ENCODE measurements around the gene PIGA. TPM values are rescaled to one million over a fixed set of nuclear protein-coding genes. Genes with fewer than 3 reads are reported as not detected.

PIGA gene
- total and polyA plus RNA-seq, 9 of the 15 experiments (the other 6 are each of a cell fraction or from before 2014, with no cell fraction given): 14.8 to 36.9 (median 23.5) TPM

DNA sequence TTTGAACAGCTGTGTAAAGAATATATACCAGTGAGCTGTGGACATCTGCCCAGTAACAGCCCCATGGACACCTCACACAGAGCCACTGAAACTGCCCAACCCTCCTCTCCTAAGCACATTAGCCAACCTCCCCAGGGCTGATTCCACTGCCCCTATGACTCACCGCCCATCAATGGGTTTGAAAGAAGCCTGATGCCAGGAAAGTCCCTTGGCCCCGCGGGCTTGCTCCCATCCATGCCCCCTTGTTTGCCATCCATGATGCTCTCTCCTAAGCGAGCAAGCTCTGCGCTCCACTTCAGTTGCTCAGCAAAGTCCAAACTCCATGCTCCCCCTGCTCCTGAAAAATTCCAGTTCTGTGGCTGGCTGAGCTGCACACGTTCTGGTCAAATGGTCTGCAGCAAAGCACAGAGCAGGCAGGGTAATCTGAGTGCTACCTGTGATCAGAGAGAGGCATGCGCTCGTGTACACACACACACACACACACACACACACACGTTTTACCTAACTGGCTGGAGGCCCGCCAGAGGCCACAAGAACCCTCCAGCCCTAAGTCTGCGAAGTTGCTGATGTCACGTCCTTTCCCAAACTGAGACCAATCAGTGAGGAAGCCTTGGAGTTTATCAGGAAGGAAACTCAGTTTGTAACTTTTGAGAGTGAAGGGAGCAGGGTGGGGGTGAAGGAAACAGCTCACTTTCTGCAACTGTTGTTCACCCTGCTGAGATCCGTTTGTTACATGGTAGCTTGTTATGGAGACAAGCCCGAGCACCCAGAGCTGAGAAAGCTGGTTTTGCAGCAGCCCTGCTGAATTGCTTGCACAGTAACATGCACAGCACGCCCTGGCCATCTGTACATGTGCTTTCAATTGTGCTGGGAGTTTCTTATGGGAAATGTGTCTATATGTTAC, 65.5 kb downstream of the PIGA start, which contains the start of gene ASB9:
Gene ASB9, minus strand, starts transcription at position 466 of the 904 bp plus-strand sequence. Its CDS starts 209 bp downstream, at position 257.
- peak within 1 kb of the TSS; percentile 55; the same call in 1 of the 2 replicates for H3K4me2 ChIP-seq (ENCODE audit: insufficient read depth, low read length)
- H3K4me1 ChIP-seq (replicated peaks in 1 of 2; ENCODE audit: control insufficient read depth in 2 of 2, insufficient read depth in 2 of 2, low read length in 2 of 2): peaks cover 0 to 2% of the 10 kb centered on the region in 2 experiments; a peak in 2 of 5 replicates
- H3K9me1 ChIP-seq (ENCODE audit: control insufficient read depth, insufficient read depth, low read length): no peaks in the 10 kb centered on the region
- ATAC-seq (peak; percentile 69), DNase-seq (ENCODE audit: extremely low read depth in 1 of 4, low spot score in 3 of 4) (peak in 1 of 4 experiments; percentile 52), FAIRE-seq (no peak)
- POLR2A ChIA-PET: no interaction called here
- no peaks in the 10 kb centered on the region for H4K20me1 ChIP-seq (replicated peaks; ENCODE audit: control insufficient read depth, insufficient read depth, low read length)
- H2AFZ ChIP-seq (ENCODE audit: low read depth, low read length): peak within 1 kb of the TSS; percentile 69
- WGBS (ENCODE audit: insufficient coverage, low coverage, missing lambda C conversion rate): 5% methylated on average over 11 of the region's 15 CpGs
- intact Hi-C loops (cut with micrococcal nuclease) (no loop called here), in situ Hi-C loops (cut with MboI) (no loop called here)
- TF ChIP-seq, protein P1, sequence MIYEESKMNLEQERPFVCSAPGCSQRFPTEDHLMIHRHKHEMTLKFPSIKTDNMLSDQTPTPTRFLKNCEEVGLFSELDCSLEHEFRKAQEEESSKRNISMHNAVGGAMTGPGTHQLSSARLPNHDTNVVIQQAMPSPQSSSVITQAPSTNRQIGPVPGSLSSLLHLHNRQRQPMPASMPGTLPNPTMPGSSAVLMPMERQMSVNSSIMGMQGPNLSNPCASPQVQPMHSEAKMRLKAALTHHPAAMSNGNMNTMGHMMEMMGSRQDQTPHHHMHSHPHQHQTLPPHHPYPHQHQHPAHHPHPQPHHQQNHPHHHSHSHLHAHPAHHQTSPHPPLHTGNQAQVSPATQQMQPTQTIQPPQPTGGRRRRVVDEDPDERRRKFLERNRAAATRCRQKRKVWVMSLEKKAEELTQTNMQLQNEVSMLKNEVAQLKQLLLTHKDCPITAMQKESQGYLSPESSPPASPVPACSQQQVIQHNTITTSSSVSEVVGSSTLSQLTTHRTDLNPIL (CRISPR knock-in tag; IDR thresholded peaks at IDR 0.05): no peak
- TF ChIP-seq KDM1A (IDR thresholded peaks at IDR 0.05) (no peak), ZNF253 (CRISPR knock-in tag; conservative IDR thresholded peaks at IDR 0.05) (no peak), NFIC (IDR thresholded peaks at IDR 0.05) (peak; percentile 61), TFAM (CRISPR knock-in tag; conservative IDR thresholded peaks at IDR 0.05) (no peak), ZNF146 (CRISPR knock-in tag; IDR thresholded peaks at IDR 0.05; ENCODE audit: unreplicated experiment) (no peak), FOSL1 (tag; conservative IDR thresholded peaks at IDR 0.05) (0 out of 2 replicates have a peak, but pooled peaks have one; percentile 24), ATF1 (CRISPR knock-in tag; IDR thresholded peaks at IDR 0.05) (no peak), ATF1 (tag; IDR thresholded peaks at IDR 0.05) (peak; percentile 65), ZNF316 (IDR thresholded peaks at IDR 0.05) (no peak)
- TF ChIP-seq, protein P2, sequence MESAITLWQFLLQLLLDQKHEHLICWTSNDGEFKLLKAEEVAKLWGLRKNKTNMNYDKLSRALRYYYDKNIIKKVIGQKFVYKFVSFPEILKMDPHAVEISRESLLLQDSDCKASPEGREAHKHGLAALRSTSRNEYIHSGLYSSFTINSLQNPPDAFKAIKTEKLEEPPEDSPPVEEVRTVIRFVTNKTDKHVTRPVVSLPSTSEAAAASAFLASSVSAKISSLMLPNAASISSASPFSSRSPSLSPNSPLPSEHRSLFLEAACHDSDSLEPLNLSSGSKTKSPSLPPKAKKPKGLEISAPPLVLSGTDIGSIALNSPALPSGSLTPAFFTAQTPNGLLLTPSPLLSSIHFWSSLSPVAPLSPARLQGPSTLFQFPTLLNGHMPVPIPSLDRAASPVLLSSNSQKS (CRISPR knock-in tag; IDR thresholded peaks at IDR 0.05): no peak
- TF ChIP-seq, protein P3, sequence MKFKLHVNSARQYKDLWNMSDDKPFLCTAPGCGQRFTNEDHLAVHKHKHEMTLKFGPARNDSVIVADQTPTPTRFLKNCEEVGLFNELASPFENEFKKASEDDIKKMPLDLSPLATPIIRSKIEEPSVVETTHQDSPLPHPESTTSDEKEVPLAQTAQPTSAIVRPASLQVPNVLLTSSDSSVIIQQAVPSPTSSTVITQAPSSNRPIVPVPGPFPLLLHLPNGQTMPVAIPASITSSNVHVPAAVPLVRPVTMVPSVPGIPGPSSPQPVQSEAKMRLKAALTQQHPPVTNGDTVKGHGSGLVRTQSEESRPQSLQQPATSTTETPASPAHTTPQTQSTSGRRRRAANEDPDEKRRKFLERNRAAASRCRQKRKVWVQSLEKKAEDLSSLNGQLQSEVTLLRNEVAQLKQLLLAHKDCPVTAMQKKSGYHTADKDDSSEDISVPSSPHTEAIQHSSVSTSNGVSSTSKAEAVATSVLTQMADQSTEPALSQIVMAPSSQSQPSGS (CRISPR knock-in tag; IDR thresholded peaks at IDR 0.05): no peak
- peaks cover 0 to 7% of the 10 kb centered on the region in 2 experiments; a peak in 1 of 5 replicates for H3K27me3 ChIP-seq (ENCODE audit: control insufficient read depth in 2 of 2, insufficient read depth in 2 of 2, low read length in 2 of 2)
- H3K9ac ChIP-seq (ENCODE audit: insufficient read depth in 1 of 2, low read depth in 2 of 2, low read length in 2 of 2): no peak within 1 kb of the TSS
- no peaks in the 10 kb centered on the region for H3K79me2 ChIP-seq (ENCODE audit: control insufficient read depth, insufficient read depth, low read length)
- no peak within 1 kb of the TSS for H3K27ac ChIP-seq (ENCODE audit: extremely low read depth, low read depth, low read length)
- H3K4me3 ChIP-seq: no peak within 1 kb of the TSS
- CTCF ChIA-PET (ENCODE audit: low intra/inter-chr PET ratio): no interaction called here
- BruUV-seq (replicated peaks): no TSS peak
- no peaks in the 10 kb centered on the region for H3K36me3 ChIP-seq (ENCODE audit: control insufficient read depth, insufficient read depth, low read length)
- no peaks in the 10 kb centered on the region for H3K9me3 ChIP-seq (replicated peaks; ENCODE audit: control insufficient read depth, insufficient read depth, low read depth, low read length)
